CD8-positive, alpha-beta memory T cell (primary cell): Measurements from ENCODE around the gene PDE8B. TPM values are rescaled to one million over a fixed set of nuclear protein-coding genes. Genes with fewer than 3 reads are reported as not detected.

ENCODE experiments used
- CTCF ChIA-PET: fragments of 350-600 bp; sonication (Branson Sonifier 250); formaldehyde crosslinking; loops from one replicate; lab custom pipeline; 2021; ENCODE audit warnings: antibody characterized with exemption; lab: Charles Lee
- POLR2A ChIA-PET: fragments of 350-600 bp; sonication (Branson Sonifier 250); formaldehyde crosslinking; loops from one replicate; lab custom pipeline; 2021; ENCODE audit warnings: antibody characterized with exemption; lab: Charles Lee
- DNase-seq, 5 donors: peaks; one replicate each; pipeline versions ENCODE4 v3.0.0 to v3.0.0-alpha.2; 2020 to 2022; ENCODE audit warnings: mixed read lengths in 1 of 5
- H3K27ac ChIP-seq: one replicate; pipeline ENCODE4 v1.7.0; 2013; ENCODE audit warnings: low read depth, mild to moderate bottlenecking, low read length, moderate library complexity
- H3K27me3 ChIP-seq: 2 replicates; pipeline ENCODE4 v1.7.0; 2013; ENCODE audit warnings: low read length, mild to moderate bottlenecking; ENCODE audit not compliant: insufficient read depth, poor library complexity, severe bottlenecking
- H3K36me3 ChIP-seq: 2 replicates; pipeline ENCODE4 v1.7.0; 2013; ENCODE audit warnings: mild to moderate bottlenecking, low read length, moderate library complexity; ENCODE audit not compliant: insufficient read depth
- H3K4me1 ChIP-seq: 2 replicates; pipeline ENCODE4 v1.7.0; 2013; ENCODE audit warnings: mild to moderate bottlenecking, low read length, moderate library complexity; ENCODE audit not compliant: insufficient read depth
- H3K4me3 ChIP-seq: 2 replicates; pipeline ENCODE4 v1.7.0; 2013; ENCODE audit warnings: mild to moderate bottlenecking, low read length
- H3K9me3 ChIP-seq: 2 replicates; pipeline ENCODE4 v1.7.0; 2013; ENCODE audit warnings: mild to moderate bottlenecking, low read length
- H3K27ac Mint-ChIP-seq, 8 donors: one replicate each; pipeline ENCODE4 v1.8.0; 2020 to 2021; ENCODE audit warnings: mixed read lengths in 8 of 8, mild to moderate bottlenecking in 6 of 8, inconsistent platforms in 3 of 8, moderate library complexity in 3 of 8
- H3K27me3 Mint-ChIP-seq, 2 donors: one replicate each; pipeline ENCODE4 v1.8.0; 2020 to 2021; ENCODE audit warnings: mixed read lengths in 2 of 2, mild to moderate bottlenecking in 1 of 2, moderate library complexity in 1 of 2
- H3K36me3 Mint-ChIP-seq, 3 donors: one replicate each; pipeline ENCODE4 v1.8.0; 2020 to 2021; ENCODE audit warnings: mixed read lengths in 3 of 3, inconsistent platforms in 1 of 3, mild to moderate bottlenecking in 1 of 3
- H3K4me1 Mint-ChIP-seq, 3 donors: one replicate each; pipeline ENCODE4 v1.8.0; 2020 to 2021; ENCODE audit warnings: mixed read lengths in 3 of 3, inconsistent platforms in 1 of 3, mild to moderate bottlenecking in 1 of 3
- H3K4me3 Mint-ChIP-seq, 7 donors: one replicate each; pipeline ENCODE4 v1.8.0; 2020 to 2021; ENCODE audit warnings: mixed read lengths in 7 of 7, mild to moderate bottlenecking in 6 of 7, moderate library complexity in 4 of 7, inconsistent platforms in 2 of 7
- H3K9me3 Mint-ChIP-seq, 5 donors: one replicate each; pipeline ENCODE4 v1.8.0; 2020 to 2022; ENCODE audit warnings: mixed read lengths in 5 of 5, mild to moderate bottlenecking in 3 of 5, moderate library complexity in 2 of 5, inconsistent platforms in 1 of 5
- polyA plus RNA-seq: library from polyadenylated mRNA; unstranded; fragments of 300-500 nt; fragmentation: Illumina TruSeq; gene quantifications from one replicate; pipeline ENCODE4 v1.2.3, GENCODE V29; 2021
- total RNA-seq, 2 experiments: library from RNA; stranded (reverse); gene quantifications; one replicate each; pipeline ENCODE4 v1.2.3, GENCODE V29; 2021

Gene PDE8B
- total and polyA plus RNA-seq, 3 experiments from 2014 or later = 0.07 TPM; not detected in 2

- peaks cover 12% of the 10 kb centered on the region for H3K27me3 ChIP-seq
Observed at GRCh38 chr5:77213601-77214000, 3.1 kb downstream of the PDE8B start.

GRCh38 chr5:77214151-77214550, 3.7 kb downstream of the PDE8B start:
- H3K4me3 Mint-ChIP-seq = no peak overlapping the region
- no peak for DNase-seq
- no peak overlapping the region for H3K27ac ChIP-seq
- peaks cover 0 to 5% (median 2%) of the 10 kb centered on the region in 5 donors for H3K9me3 Mint-ChIP-seq
- H3K36me3 Mint-ChIP-seq = peaks cover 0 to 3% (median 3%) of the 10 kb centered on the region in 3 donors
- H3K27me3 Mint-ChIP-seq = peaks cover 18 to 68% of the 10 kb centered on the region in 2 donors
- no peak overlapping the region for H3K4me3 ChIP-seq
- no peak overlapping the region for H3K27ac Mint-ChIP-seq
- H3K27me3 ChIP-seq = peaks cover 7% of the 10 kb centered on the region
- H3K4me1 Mint-ChIP-seq = peaks cover 11 to 15% (median 12%) of the 10 kb centered on the region in 3 donors
- H3K9me3 ChIP-seq = no peaks in the 10 kb centered on the region
- H3K4me1 ChIP-seq = no peaks in the 10 kb centered on the region
- CTCF ChIA-PET = no interaction called here
- POLR2A ChIA-PET = no interaction called here
- H3K36me3 ChIP-seq = no peaks in the 10 kb centered on the region

More at GRCh38 chr5:77213601-77214000, 3.1 kb downstream of the PDE8B start:
- H3K36me3 ChIP-seq = no peaks in the 10 kb centered on the region
- CTCF ChIA-PET = no interaction called here
- Mint-ChIP-seq H3K4me3 (no peak overlapping the region), H3K9me3 (peaks cover 0 to 5% (median 2%) of the 10 kb centered on the region in 5 donors), H3K36me3 (peaks cover 0 to 3% (median 3%) of the 10 kb centered on the region in 3 donors), H3K4me1 (peaks cover 11 to 15% (median 12%) of the 10 kb centered on the region in 3 donors), H3K27me3 (peaks cover 23 to 71% of the 10 kb centered on the region in 2 donors), H3K27ac (no peak overlapping the region)
- no peak overlapping the region for H3K4me3 ChIP-seq
- H3K27ac ChIP-seq = no peak overlapping the region
- H3K4me1 ChIP-seq = no peaks in the 10 kb centered on the region
- no peak for DNase-seq
- H3K9me3 ChIP-seq = no peaks in the 10 kb centered on the region
- POLR2A ChIA-PET = no interaction called here

DNA sequence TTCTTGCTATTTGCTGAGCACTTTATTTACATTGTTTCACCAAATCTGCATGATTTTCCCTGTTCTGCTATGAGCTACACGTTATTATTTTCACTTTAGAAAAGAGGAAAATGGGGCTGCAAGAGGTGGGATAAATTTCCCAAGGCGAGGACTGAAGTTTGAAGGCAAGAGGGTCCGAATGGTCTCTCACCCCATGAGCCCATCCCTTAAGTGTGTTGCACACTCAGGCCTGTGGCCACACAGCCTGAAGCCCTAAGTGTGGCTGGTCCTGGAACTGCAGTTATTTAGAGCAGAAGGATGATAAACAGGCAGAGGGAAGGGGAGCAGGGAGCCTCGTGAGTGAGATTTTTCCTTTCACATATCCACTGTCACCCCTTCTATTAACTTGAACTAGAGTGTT, 7.8 kb downstream of the PDE8B start:
- CTCF ChIA-PET = interaction anchor here (1.1 kb wide), 1 partner anchor 74 kb away, joined by 3 read pairs; no protein-coding TSS in a partner anchor
- no peaks in the 10 kb centered on the region for H3K9me3 ChIP-seq
- Mint-ChIP-seq H3K4me3 (no peak overlapping the region), H3K27me3 (peaks cover 9 to 60% of the 10 kb centered on the region in 2 donors), H3K36me3 (peaks cover 0 to 3% (median 0%) of the 10 kb centered on the region in 3 donors), H3K9me3 (peaks cover 0 to 3% (median 0%) of the 10 kb centered on the region in 5 donors), H3K4me1 (no peaks in the 10 kb centered on the region), H3K27ac (no peak overlapping the region)
- no peaks in the 10 kb centered on the region for H3K4me1 ChIP-seq
- no peaks in the 10 kb centered on the region for H3K36me3 ChIP-seq
- H3K27me3 ChIP-seq = no peaks in the 10 kb centered on the region
- H3K27ac ChIP-seq = no peak overlapping the region
- POLR2A ChIA-PET = no interaction called here
- no peak for DNase-seq
- H3K4me3 ChIP-seq = no peak overlapping the region

DNA sequence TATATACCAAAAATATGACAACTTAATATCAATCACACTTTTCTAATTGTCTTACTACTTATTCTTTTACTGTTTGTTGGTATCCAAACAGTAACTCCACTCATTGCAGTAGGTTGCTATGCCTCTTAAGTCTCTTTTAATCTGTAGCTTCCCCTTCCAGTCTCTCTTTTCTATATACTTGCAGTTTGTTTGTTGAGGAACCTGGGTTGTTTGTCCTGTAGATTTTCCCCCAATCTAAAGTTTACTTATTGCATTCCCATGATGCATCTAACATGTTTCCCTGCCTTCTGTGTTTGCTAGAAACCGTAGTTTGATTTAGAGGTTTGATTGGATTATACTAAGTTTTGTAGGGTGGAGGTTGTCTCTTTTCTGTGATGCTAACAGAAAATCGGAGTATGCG, 10.6 kb downstream of the PDE8B start:
- H3K9me3 Mint-ChIP-seq = peaks cover 0 to under 1% (median 0%) of the 10 kb centered on the region in 5 donors
- H3K36me3 Mint-ChIP-seq = no peaks in the 10 kb centered on the region
- H3K27ac Mint-ChIP-seq = no peak overlapping the region
- no peak overlapping the region for H3K4me3 Mint-ChIP-seq
- peaks cover 5 to 55% of the 10 kb centered on the region in 2 donors for H3K27me3 Mint-ChIP-seq
- Histone ChIP-seq H3K27me3 (no peaks in the 10 kb centered on the region), H3K27ac (no peak overlapping the region), H3K4me1 (no peaks in the 10 kb centered on the region), H3K4me3 (no peak overlapping the region), H3K9me3 (no peaks in the 10 kb centered on the region), H3K36me3 (no peaks in the 10 kb centered on the region)
- ChIA-PET CTCF (no interaction called here), POLR2A (no interaction called here)
- no peaks in the 10 kb centered on the region for H3K4me1 Mint-ChIP-seq
- DNase-seq = no peak

GRCh38 chr5:77222722-77223121, 12.2 kb downstream of the PDE8B start:
- no peaks in the 10 kb centered on the region for H3K36me3 ChIP-seq
- Mint-ChIP-seq H3K9me3 (no peaks in the 10 kb centered on the region), H3K36me3 (no peaks in the 10 kb centered on the region), H3K27me3 (peaks cover 5 to 50% of the 10 kb centered on the region in 2 donors), H3K4me3 (no peak overlapping the region), H3K27ac (no peak overlapping the region), H3K4me1 (no peaks in the 10 kb centered on the region)
- no peaks in the 10 kb centered on the region for H3K9me3 ChIP-seq
- ChIA-PET POLR2A (no interaction called here), CTCF (no interaction called here)
- no peak overlapping the region for H3K4me3 ChIP-seq
- no peaks in the 10 kb centered on the region for H3K27me3 ChIP-seq
- no peak overlapping the region for H3K27ac ChIP-seq
- no peak for DNase-seq
- H3K4me1 ChIP-seq = no peaks in the 10 kb centered on the region

DNA sequence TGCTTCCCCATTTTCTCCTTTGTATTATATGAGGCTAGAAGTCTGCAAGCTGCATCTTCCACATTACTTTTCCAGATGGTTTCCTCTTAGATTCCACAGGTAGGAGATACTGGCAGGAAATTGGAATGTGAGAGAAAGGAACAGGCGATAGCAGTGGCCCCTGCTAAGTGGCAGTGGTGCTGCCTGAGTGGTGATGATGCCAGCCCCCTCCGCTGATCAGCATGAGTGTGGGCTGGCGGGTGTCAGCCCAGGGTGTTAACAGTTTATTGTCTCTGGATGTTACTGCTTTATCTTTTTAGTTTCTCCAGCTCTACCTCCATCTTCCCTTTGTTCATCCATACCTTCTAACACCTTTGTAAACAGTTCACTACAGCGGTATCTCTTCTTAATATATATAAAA, 13.2 kb downstream of the PDE8B start:
- Mint-ChIP-seq H3K36me3 (no peaks in the 10 kb centered on the region), H3K4me1 (no peaks in the 10 kb centered on the region), H3K27me3 (peaks cover 5 to 43% of the 10 kb centered on the region in 2 donors), H3K9me3 (no peaks in the 10 kb centered on the region), H3K4me3 (no peak overlapping the region), H3K27ac (no peak overlapping the region)
- Histone ChIP-seq H3K4me1 (no peaks in the 10 kb centered on the region), H3K27ac (no peak overlapping the region), H3K9me3 (no peaks in the 10 kb centered on the region), H3K4me3 (no peak overlapping the region), H3K36me3 (no peaks in the 10 kb centered on the region), H3K27me3 (no peaks in the 10 kb centered on the region)
- CTCF ChIA-PET = no interaction called here
- POLR2A ChIA-PET = no interaction called here
- no peak for DNase-seq

- H3K27ac Mint-ChIP-seq = no peak overlapping the region
- Histone ChIP-seq H3K27me3 (no peaks in the 10 kb centered on the region), H3K4me3 (no peak overlapping the region), H3K9me3 (no peaks in the 10 kb centered on the region), H3K36me3 (no peaks in the 10 kb centered on the region), H3K27ac (no peak overlapping the region), H3K4me1 (no peaks in the 10 kb centered on the region)
- H3K9me3 Mint-ChIP-seq = peaks cover 0 to 3% (median 0%) of the 10 kb centered on the region in 5 donors
- no peaks in the 10 kb centered on the region for H3K4me1 Mint-ChIP-seq
- peaks cover 5 to 40% of the 10 kb centered on the region in 2 donors for H3K27me3 Mint-ChIP-seq
- H3K36me3 Mint-ChIP-seq = no peaks in the 10 kb centered on the region
- ChIA-PET POLR2A (no interaction called here), CTCF (no interaction called here)
- DNase-seq = no peak
- no peak overlapping the region for H3K4me3 Mint-ChIP-seq
Observed at GRCh38 chr5:77224672-77225355, 14.3 kb downstream of the PDE8B start.

DNA sequence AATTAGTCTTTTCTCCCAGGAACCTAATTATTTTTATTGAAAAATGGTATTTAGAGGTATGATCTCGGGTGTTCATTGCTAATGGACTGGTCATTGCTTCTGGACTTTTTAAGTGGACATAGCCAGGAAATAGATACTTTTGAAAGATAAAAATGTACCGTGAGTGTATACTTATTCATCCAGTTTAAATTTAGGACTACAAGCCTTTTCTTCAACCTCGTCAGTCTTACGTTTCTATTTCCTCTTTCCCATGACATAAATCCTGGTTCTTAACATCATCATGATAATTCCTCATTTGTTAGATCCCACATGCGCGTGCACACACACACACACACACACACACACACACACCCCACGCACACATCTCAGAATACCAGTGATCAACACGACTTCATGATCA, 15.1 kb downstream of the PDE8B start:
- no peak overlapping the region for H3K4me3 ChIP-seq
- Mint-ChIP-seq H3K27me3 (peaks cover 4 to 41% of the 10 kb centered on the region in 2 donors), H3K36me3 (no peaks in the 10 kb centered on the region), H3K4me3 (no peak overlapping the region), H3K9me3 (peaks cover 0 to 6% (median 0%) of the 10 kb centered on the region in 5 donors), H3K4me1 (no peaks in the 10 kb centered on the region), H3K27ac (no peak overlapping the region)
- H3K27ac ChIP-seq = no peak overlapping the region
- no peaks in the 10 kb centered on the region for H3K4me1 ChIP-seq
- ChIA-PET POLR2A (no interaction called here), CTCF (no interaction called here)
- no peaks in the 10 kb centered on the region for H3K9me3 ChIP-seq
- no peaks in the 10 kb centered on the region for H3K36me3 ChIP-seq
- no peaks in the 10 kb centered on the region for H3K27me3 ChIP-seq
- DNase-seq = no peak
